MM.1S (cell line): Measurements from ENCODE around the gene UBE2R2.
"Not testable (repeated sequence)": the region's sequence is repeated elsewhere in the genome, so short reads cannot be mapped to it uniquely, and the experiment has no call there.

Source experiments
- DNase-seq: peaks from one replicate; pipeline ENCODE4 v3.0.0-alpha.2; 2015
- H2AFZ ChIP-seq: fragments of 300-600 bp; sonication (generic); 2 replicates; pipeline ENCODE4 v1.6.0; 2016; ENCODE audit warnings: antibody characterized with exemption, low read length
- H3F3A ChIP-seq: fragments of 300-600 bp; sonication (generic); 2 replicates; pipeline ENCODE4 v1.6.1; 2016; ENCODE audit warnings: mild to moderate bottlenecking, antibody characterized with exemption, low read length, moderate library complexity, mixed read lengths; ENCODE audit not compliant: insufficient read depth
- H3K27ac ChIP-seq: fragments of 300-600 bp; sonication (generic); 2 replicates; pipeline ENCODE4 v1.5.1; 2016; ENCODE audit warnings: mild to moderate bottlenecking, low read length
- H3K27me3 ChIP-seq: fragments of 300-600 bp; sonication (generic); replicated peaks from 2 replicates; pipeline ENCODE4 v1.6.0; 2016; ENCODE audit warnings: low read length; ENCODE audit not compliant: insufficient read depth
- H3K36me3 ChIP-seq: fragments of 300-600 bp; sonication (generic); replicated peaks from 2 replicates; pipeline ENCODE4 v1.6.1; 2016; ENCODE audit warnings: mild to moderate bottlenecking, low read length, mixed read lengths; ENCODE audit not compliant: insufficient read depth
- H3K4me1 ChIP-seq: fragments of 300-600 bp; sonication (generic); 2 replicates; pipeline ENCODE4 v1.6.1; 2016; ENCODE audit warnings: low read length, mixed read lengths
- H3K4me2 ChIP-seq: fragments of 300-600 bp; sonication (generic); 2 replicates; pipeline ENCODE4 v1.6.0; 2016; ENCODE audit warnings: low read depth, low read length
- H3K4me3 ChIP-seq: fragments of 300-600 bp; sonication (generic); 2 replicates; pipeline ENCODE4 v1.5.1; 2016; ENCODE audit warnings: low read length, mixed read lengths
- H3K79me2 ChIP-seq: fragments of 300-600 bp; sonication (generic); 2 replicates; pipeline ENCODE4 v1.6.1; 2016; ENCODE audit warnings: mixed run types, low read length, mixed read lengths
- H3K9ac ChIP-seq: fragments of 300-600 bp; sonication (generic); 2 replicates; pipeline ENCODE4 v1.6.1; 2016; ENCODE audit warnings: low read length, mixed read lengths
- H3K9me2 ChIP-seq: fragments of 300-600 bp; sonication (generic); replicated peaks from 2 replicates; pipeline ENCODE4 v1.6.1; 2016; ENCODE audit warnings: mild to moderate bottlenecking, low read length, mixed read lengths; ENCODE audit not compliant: insufficient read depth
- H3K9me3 ChIP-seq: fragments of 300-600 bp; sonication (generic); replicated peaks from 2 replicates; pipeline ENCODE4 v1.6.1; 2016; ENCODE audit warnings: mild to moderate bottlenecking, low read length, mixed read lengths; ENCODE audit not compliant: insufficient read depth
- H4K20me1 ChIP-seq: fragments of 300-600 bp; sonication (generic); 2 replicates; pipeline ENCODE4 v1.6.1; 2016; ENCODE audit warnings: mild to moderate bottlenecking, low read length, moderate library complexity, mixed read lengths; ENCODE audit not compliant: insufficient read depth
- EZH2 ChIP-seq: fragments of 300-600 bp; sonication (generic); optimal IDR thresholded peaks from 2 replicates; pipeline ENCODE3; 2017; ENCODE audit warnings: low read depth, mild to moderate bottlenecking, antibody characterized with exemption, low read length, mixed read lengths
- EZH2phosphoT487 ChIP-seq: fragments of 300-600 bp; sonication (generic); IDR thresholded peaks from 2 replicates; pipeline ENCODE4 v1.6.1; 2018; ENCODE audit warnings: antibody characterized with exemption, low read length
- TF ChIP-seq, protein P1 (sequence below): fragments of 300-600 bp; sonication (generic); IDR thresholded peaks from 2 replicates; pipeline ENCODE4 v1.5.1; 2016; ENCODE audit warnings: antibody characterized with exemption, low read length, mixed read lengths

Gene UBE2R2

GRCh38 chr9:33786681-33787080 lies 30.3 kb upstream of the UBE2R2 start:
- H3K4me2 ChIP-seq = no peak overlapping the region
- no peak overlapping the region for H3K27ac ChIP-seq
- H3K4me3 ChIP-seq = no peak overlapping the region
- no peaks in the 10 kb centered on the region for H3K9me2 ChIP-seq
- H4K20me1 ChIP-seq = no peaks in the 10 kb centered on the region
- no peaks in the 10 kb centered on the region for H3K4me1 ChIP-seq
- no peaks in the 10 kb centered on the region for H3F3A ChIP-seq
- H3K9me3 ChIP-seq = no peaks in the 10 kb centered on the region
- H3K36me3 ChIP-seq = no peaks in the 10 kb centered on the region
- H3K27me3 ChIP-seq = no peaks in the 10 kb centered on the region
- TF ChIP-seq, protein P1, sequence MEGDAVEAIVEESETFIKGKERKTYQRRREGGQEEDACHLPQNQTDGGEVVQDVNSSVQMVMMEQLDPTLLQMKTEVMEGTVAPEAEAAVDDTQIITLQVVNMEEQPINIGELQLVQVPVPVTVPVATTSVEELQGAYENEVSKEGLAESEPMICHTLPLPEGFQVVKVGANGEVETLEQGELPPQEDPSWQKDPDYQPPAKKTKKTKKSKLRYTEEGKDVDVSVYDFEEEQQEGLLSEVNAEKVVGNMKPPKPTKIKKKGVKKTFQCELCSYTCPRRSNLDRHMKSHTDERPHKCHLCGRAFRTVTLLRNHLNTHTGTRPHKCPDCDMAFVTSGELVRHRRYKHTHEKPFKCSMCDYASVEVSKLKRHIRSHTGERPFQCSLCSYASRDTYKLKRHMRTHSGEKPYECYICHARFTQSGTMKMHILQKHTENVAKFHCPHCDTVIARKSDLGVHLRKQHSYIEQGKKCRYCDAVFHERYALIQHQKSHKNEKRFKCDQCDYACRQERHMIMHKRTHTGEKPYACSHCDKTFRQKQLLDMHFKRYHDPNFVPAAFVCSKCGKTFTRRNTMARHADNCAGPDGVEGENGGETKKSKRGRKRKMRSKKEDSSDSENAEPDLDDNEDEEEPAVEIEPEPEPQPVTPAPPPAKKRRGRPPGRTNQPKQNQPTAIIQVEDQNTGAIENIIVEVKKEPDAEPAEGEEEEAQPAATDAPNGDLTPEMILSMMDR = no peak
- no peak for TF ChIP-seq EZH2
- no peak for TF ChIP-seq EZH2phosphoT487
- no peak for DNase-seq
- no peak overlapping the region for H3K9ac ChIP-seq
- H2AFZ ChIP-seq = no peak overlapping the region
- no peaks in the 10 kb centered on the region for H3K79me2 ChIP-seq

DNA sequence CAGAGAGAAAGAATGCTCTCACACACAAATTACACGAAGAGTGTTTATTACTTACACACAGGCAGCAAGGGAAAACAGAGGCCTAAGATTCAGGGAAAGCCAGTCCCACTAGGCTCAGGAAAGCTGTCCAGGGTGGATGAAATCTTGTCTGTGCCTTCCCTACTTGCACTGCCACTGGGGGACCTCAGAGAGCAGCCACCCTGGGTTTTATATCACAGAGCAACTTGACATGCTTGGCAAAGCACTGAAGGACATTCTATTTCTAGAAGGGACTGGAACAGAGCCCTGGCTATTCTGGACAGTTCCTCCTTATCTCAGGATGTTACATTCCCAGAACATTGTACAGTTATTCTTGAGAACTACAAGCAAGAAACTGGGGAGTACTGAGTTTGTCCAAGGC lies 29.1 kb upstream of the UBE2R2 start:
- Histone ChIP-seq H3K9me3 (no peaks in the 10 kb centered on the region), H3K27me3 (no peaks in the 10 kb centered on the region), H3K9ac (no peak overlapping the region), H3K9me2 (no peaks in the 10 kb centered on the region), H3K27ac (no peak overlapping the region), H3K4me1 (no peaks in the 10 kb centered on the region), H2AFZ (no peak overlapping the region), H4K20me1 (no peaks in the 10 kb centered on the region), H3F3A (no peaks in the 10 kb centered on the region), H3K79me2 (no peaks in the 10 kb centered on the region), H3K4me2 (no peak overlapping the region), H3K4me3 (no peak overlapping the region), H3K36me3 (no peaks in the 10 kb centered on the region)
- no peak for TF ChIP-seq EZH2
- TF ChIP-seq EZH2phosphoT487 = no peak
- TF ChIP-seq, protein P1 = no peak
- DNase-seq = no peak

DNA sequence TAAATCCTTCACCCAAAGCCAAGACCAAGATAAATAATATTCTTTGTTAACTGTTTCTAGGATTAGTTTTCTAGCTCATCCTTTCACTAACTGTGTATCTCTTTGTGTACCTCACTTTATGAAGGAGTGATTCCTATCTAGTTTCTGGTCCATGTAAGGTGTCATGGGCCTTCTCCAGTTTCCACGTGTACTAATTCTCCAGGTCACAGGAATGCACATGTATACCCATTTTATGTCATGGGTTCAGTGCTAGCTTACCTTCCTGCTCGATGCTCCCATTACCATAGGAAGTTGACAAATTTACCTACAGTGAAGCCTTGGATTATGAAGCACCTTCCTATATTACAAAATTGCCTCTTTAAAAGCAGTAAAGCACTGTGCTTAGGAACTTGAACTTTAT lies 27.5 kb upstream of the UBE2R2 start:
- not testable (repeated sequence) for H3K27me3 ChIP-seq, H4K20me1 ChIP-seq, H3K4me2 ChIP-seq, H3K79me2 ChIP-seq, H3K36me3 ChIP-seq, H3K4me1 ChIP-seq, H3F3A ChIP-seq, H3K9me3 ChIP-seq, H3K4me3 ChIP-seq, DNase-seq, H3K9ac ChIP-seq, H2AFZ ChIP-seq, H3K9me2 ChIP-seq, H3K27ac ChIP-seq

DNA sequence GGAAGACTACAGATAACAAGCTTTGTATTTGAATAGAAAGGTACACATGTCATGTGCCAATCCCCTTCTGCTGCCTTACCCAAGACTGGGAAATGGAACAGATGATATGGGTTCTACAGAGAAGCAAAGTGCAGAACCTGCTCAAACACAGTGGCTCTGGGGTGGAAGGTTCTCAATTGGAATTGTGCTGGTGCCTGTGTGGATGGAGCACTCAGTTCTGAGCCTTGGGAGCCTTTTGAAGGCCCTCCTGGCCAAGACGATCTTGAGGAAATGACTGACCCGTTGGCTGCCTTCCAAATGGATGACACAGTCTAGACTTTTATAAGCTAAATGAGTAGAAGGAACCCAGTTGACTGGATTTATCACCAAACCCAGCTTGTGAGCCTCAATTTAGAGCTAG lies 25.8 kb upstream of the UBE2R2 start:
- Histone ChIP-seq H3K79me2 (no peaks in the 10 kb centered on the region), H3K9me3 (no peaks in the 10 kb centered on the region), H3K27ac (no peak overlapping the region), H3K9me2 (no peaks in the 10 kb centered on the region), H3K9ac (no peak overlapping the region), H3F3A (no peaks in the 10 kb centered on the region), H3K36me3 (no peaks in the 10 kb centered on the region), H3K4me1 (no peaks in the 10 kb centered on the region), H2AFZ (no peak overlapping the region), H3K4me2 (no peak overlapping the region), H3K4me3 (no peak overlapping the region), H4K20me1 (no peaks in the 10 kb centered on the region), H3K27me3 (no peaks in the 10 kb centered on the region)
- TF ChIP-seq EZH2phosphoT487 (no peak), EZH2 (no peak)
- TF ChIP-seq, protein P1 = no peak
- DNase-seq = no peak

GRCh38 chr9:33793496-33793895 lies 23.5 kb upstream of the UBE2R2 start:
- H3K27ac ChIP-seq, H3F3A ChIP-seq, H3K4me1 ChIP-seq, H3K4me3 ChIP-seq, H3K27me3 ChIP-seq, DNase-seq, H3K79me2 ChIP-seq, H3K36me3 ChIP-seq, H3K9me3 ChIP-seq, H3K4me2 ChIP-seq, H2AFZ ChIP-seq, H3K9ac ChIP-seq, H4K20me1 ChIP-seq, H3K9me2 ChIP-seq: not testable (repeated sequence)
